K562 (cell line): ENCODE data around the gene MRPL10. TPM values are rescaled to one million over a fixed set of nuclear protein-coding genes. Genes with fewer than 3 reads are reported as not detected.
A peak's percentile ranks its signal among the peaks of the same experiment; 100 is the strongest.

ENCODE experiments used
- ARNT ChIP-seq, 2 experiments: fragments of 450-650 bp; IDR thresholded peaks; 2 replicates each; pipeline ENCODE4 v1.6.1; 2016; ENCODE audit warnings: mild to moderate bottlenecking in 1 of 2
- BRF2 ChIP-seq: IDR thresholded peaks from 3 replicates; pipeline ENCODE4 v1.6.1; 2011; ENCODE audit warnings: borderline replicate concordance, mild to moderate bottlenecking; ENCODE audit not compliant: insufficient read length, insufficient read depth
- CC2D1A ChIP-seq: fragments of 450-650 bp; IDR thresholded peaks from 2 replicates; pipeline ENCODE4 v1.6.1; 2017; ENCODE audit warnings: mild to moderate bottlenecking
- CCAR2 ChIP-seq: fragments of 200-400 bp; formaldehyde crosslinking; IDR thresholded peaks from 2 replicates; pipeline ENCODE4 v1.6.1; 2017; ENCODE audit warnings: mild to moderate bottlenecking, low read depth, low read length
- E4F1 ChIP-seq: fragments of 250-450 bp; sonication (Bioruptor Pico); IDR thresholded peaks from 2 replicates; pipeline ENCODE4 v1.5.0; 2021; ENCODE audit warnings: mild to moderate bottlenecking, borderline replicate concordance
- GMEB1 ChIP-seq: fragments of 250-450 bp; sonication (Bioruptor Pico); IDR thresholded peaks from 2 replicates; pipeline ENCODE4 v1.4.0; 2020; ENCODE audit warnings: mild to moderate bottlenecking
- HMGN3 ChIP-seq: IDR thresholded peaks from 2 replicates; pipeline ENCODE4 v1.6.1; 2011; ENCODE audit warnings: borderline replicate concordance, low read depth, mild to moderate bottlenecking, mixed read lengths, low read length; ENCODE audit not compliant: insufficient read length; ENCODE audit errors: extremely low read depth
- HOMEZ ChIP-seq: fragments of 250-450 bp; sonication (Bioruptor Pico); IDR thresholded peaks from 2 replicates; pipeline ENCODE4 v1.4.0; 2020; ENCODE audit warnings: mild to moderate bottlenecking, moderate library complexity
- TCF3 ChIP-seq: sonication (generic); formaldehyde crosslinking; IDR thresholded peaks from 2 replicates; pipeline ENCODE4 v1.4.0; 2020; ENCODE audit warnings: mild to moderate bottlenecking, missing genetic modification reagents
- TFAM ChIP-seq: fragments of 250-450 bp; sonication (Bioruptor Pico); conservative IDR thresholded peaks from 2 replicates; pipeline ENCODE4 v1.5.0; 2021; ENCODE audit warnings: mild to moderate bottlenecking, moderate library complexity
- USF2 ChIP-seq: sonication (generic); formaldehyde crosslinking; IDR thresholded peaks from 2 replicates; pipeline ENCODE4 v1.5.0; 2020; ENCODE audit warnings: missing genetic modification reagents
- ZBTB34 ChIP-seq: fragments of 250-450 bp; sonication (Bioruptor Pico); IDR thresholded peaks from 2 replicates; pipeline ENCODE4 v1.8.0; 2021; ENCODE audit warnings: mild to moderate bottlenecking, moderate library complexity
- ZNF12 ChIP-seq: sonication (generic); formaldehyde crosslinking; IDR thresholded peaks from 2 replicates; pipeline ENCODE4 v1.4.0; 2020; ENCODE audit warnings: mild to moderate bottlenecking, missing genetic modification reagents
- ZNF124 ChIP-seq: sonication (generic); formaldehyde crosslinking; IDR thresholded peaks from 2 replicates; pipeline ENCODE4 v1.8.1; 2022; ENCODE audit warnings: missing genetic modification reagents
- ZNF212 ChIP-seq: fragments of 450-650 bp; formaldehyde crosslinking; IDR thresholded peaks from 2 replicates; pipeline ENCODE4 v1.4.0; 2020; ENCODE audit warnings: mild to moderate bottlenecking
- ZNF23 ChIP-seq: fragments of 250-450 bp; sonication (Bioruptor Pico); IDR thresholded peaks from 2 replicates; pipeline ENCODE4 v1.4.0; 2020; ENCODE audit warnings: mild to moderate bottlenecking
- polyA plus RNA-seq, 8 experiments: library from polyadenylated mRNA; depleted of rRNA in 4 of 8; stranded (reverse) in 5 of 8; unstranded in 3 of 8; fragments of >200 nt; fragmentation: Nextera tagmentation in 2 of 8; fragmentation: Illumina TruSeq in 1 of 8; extraction: Ambion mirVana in 2 of 8; extraction: Trizol in 1 of 8; gene quantifications; 2 replicates each; pipeline versions ENCODE4 v1.2.1 to v1.2.3, GENCODE V29; 2011 to 2014; ENCODE audit warnings: inconsistent platforms in 1 of 8, missing spikeins in 1 of 8
- total RNA-seq, 7 experiments: library from RNA; depleted of rRNA in 6 of 7; stranded (reverse); fragments of >200 nt in 6 of 7; fragmentation: Illumina TruSeq in 2 of 7; extraction: Trizol in 2 of 7; gene quantifications; 2 replicates each; pipeline versions ENCODE4 v1.2.1 to v1.2.3, GENCODE V29; 2011 to 2021; ENCODE audit warnings: low replicate concordance in 1 of 7

Gene MRPL10
- total and polyA plus RNA-seq, 9 of the 15 experiments (the other 6 are each of a cell fraction or from before 2014, with no cell fraction given), result 27.8 to 105 (median 67.3) TPM

GRCh38 chr17:47821424-47822391 is 9.6 kb downstream of the MRPL10 start, which contains the start of gene OSBPL7 (continued):
- TF ChIP-seq HOMEZ (CRISPR knock-in tag), result no peak
- no peak for TF ChIP-seq ZBTB34
- peak; percentile 47; the same call in 1 of the 2 replicates for TF ChIP-seq ZNF12 (CRISPR knock-in tag)
- TF ChIP-seq ARNT (IDR thresholded peaks at IDR 0.05), result 0 out of 4 replicates have a peak, but pooled peaks of 1 of the 2 experiments have one; percentile 21
- no peak for TF ChIP-seq BRF2
- no peak for TF ChIP-seq TFAM (CRISPR knock-in tag)
- no peak for TF ChIP-seq GMEB1 (CRISPR knock-in tag)
- TF ChIP-seq USF2, result no peak
- no peak for TF ChIP-seq ZNF212
- peak; percentile 40 for TF ChIP-seq HMGN3
- no peak; the same call in 1 of the 2 replicates for TF ChIP-seq TCF3 (CRISPR knock-in tag)
- no peak for TF ChIP-seq E4F1 (CRISPR knock-in tag)
- TF ChIP-seq ZNF124 (CRISPR knock-in tag), result no peak
- TF ChIP-seq ZNF23, result no peak
- TF ChIP-seq CCAR2, result no peak
- TF ChIP-seq CC2D1A, result no peak
